Sigmoid colon (tissue), 4 donors: Measurements from ENCODE around the gene CEP112.

Source experiments
- CTCF ChIP-seq, 4 experiments: fragments of 450-650 bp in 3 of 4; fragments of 200-600 bp in 1 of 4; IDR thresholded peaks; one replicate each; pipeline ENCODE4 v1.5.1; 2016 to 2019; ENCODE audit warnings: antibody characterized with exemption in 4 of 4, mild to moderate bottlenecking in 3 of 4, moderate library complexity in 2 of 4
- EP300 ChIP-seq, 4 donors: sonication (generic); formaldehyde crosslinking; IDR thresholded peaks; one replicate each; pipeline ENCODE4 v1.6.1; 2017; ENCODE audit warnings: antibody characterized with exemption in 4 of 4
- POLR2A ChIP-seq, 2 donors: fragments of 450-650 bp; IDR thresholded peaks; one replicate each; pipeline ENCODE4 v1.6.1; 2016; ENCODE audit warnings: antibody characterized with exemption in 2 of 2, mild to moderate bottlenecking in 2 of 2, moderate library complexity in 2 of 2
- POLR2AphosphoS5 ChIP-seq, 4 donors: sonication (generic); formaldehyde crosslinking; IDR thresholded peaks; one replicate each; pipeline ENCODE4 v1.6.1; 2017; ENCODE audit warnings: antibody characterized with exemption in 4 of 4

- TF ChIP-seq POLR2AphosphoS5 (IDR thresholded peaks at IDR 0.05) (no peak), CTCF (IDR thresholded peaks at IDR 0.05) (no peak), EP300 (IDR thresholded peaks at IDR 0.05) (no peak), POLR2A (IDR thresholded peaks at IDR 0.05) (no peak)
These were observed 102.2 kb downstream of the CEP112 start for GRCh38 chr17:66089764-66090163.
